ENCODE results near the gene FCER1G.
A peak's percentile ranks its signal among the peaks of the same experiment; 100 is the strongest.

Gene FCER1G

DNA sequence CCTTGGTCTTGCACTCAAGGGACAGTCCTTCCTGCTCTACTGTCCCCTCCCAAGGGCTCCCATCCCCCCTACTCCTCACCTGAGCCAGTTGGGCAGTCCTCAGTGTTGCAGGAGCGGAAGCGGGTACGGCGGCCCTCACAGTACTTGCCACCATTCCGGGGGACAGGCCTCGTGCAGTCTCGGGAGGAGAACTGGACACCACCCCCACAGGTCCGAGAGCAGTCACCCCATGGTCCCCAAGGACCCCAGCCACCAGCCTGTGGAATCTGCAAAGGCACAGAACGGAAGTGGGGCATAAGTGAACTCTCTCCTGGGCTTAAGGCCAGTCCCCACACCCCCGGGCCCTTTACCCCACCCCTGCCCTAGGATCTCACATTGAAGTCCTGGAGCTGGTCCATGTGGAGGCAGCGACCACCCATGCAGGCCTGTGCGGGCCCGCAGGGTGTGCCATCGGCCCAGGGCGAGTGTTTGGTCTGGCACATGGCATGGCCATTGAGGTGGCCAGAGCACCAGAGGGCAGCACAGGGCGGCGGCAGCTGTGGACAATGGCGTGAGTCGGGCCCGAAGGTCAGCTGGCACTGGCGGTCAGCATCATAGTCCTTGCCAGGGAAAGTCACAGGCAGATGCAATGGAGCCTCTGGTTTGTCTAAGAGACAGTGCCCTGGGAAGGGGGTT is 21.4 kb upstream of the FCER1G start:
- no peak for TF ChIP-seq GATA3 (IDR thresholded peaks at IDR 0.05; ENCODE audit: low read depth, low read length)
- TF ChIP-seq GATA2 (IDR thresholded peaks at IDR 0.05; ENCODE audit: low read depth, low read length), result no peak

DNA sequence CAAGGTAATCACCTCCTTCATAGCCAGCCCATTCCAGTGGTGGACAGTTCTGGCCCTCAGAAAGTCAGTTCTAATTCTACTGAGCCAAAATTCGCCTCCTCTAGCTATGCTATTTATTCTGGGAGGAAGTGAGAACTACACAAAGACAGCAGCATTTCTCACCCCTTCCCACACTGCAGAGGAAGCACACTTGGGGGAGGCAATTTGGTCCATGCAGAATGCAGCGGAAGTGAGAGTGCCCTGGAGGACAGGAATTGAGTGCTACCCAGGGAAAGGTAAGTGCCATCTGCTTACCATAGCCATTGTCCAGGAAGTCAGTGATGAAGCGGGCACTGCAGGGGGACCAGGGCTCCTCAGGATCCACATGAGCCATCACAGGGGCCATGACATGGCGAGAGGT is 19.9 kb upstream of the FCER1G start:
- no peak for TF ChIP-seq GATA3 (IDR thresholded peaks at IDR 0.05; ENCODE audit: low read depth, low read length)
- TF ChIP-seq GATA2 (IDR thresholded peaks at IDR 0.05; ENCODE audit: low read depth, low read length), result no peak

DNA sequence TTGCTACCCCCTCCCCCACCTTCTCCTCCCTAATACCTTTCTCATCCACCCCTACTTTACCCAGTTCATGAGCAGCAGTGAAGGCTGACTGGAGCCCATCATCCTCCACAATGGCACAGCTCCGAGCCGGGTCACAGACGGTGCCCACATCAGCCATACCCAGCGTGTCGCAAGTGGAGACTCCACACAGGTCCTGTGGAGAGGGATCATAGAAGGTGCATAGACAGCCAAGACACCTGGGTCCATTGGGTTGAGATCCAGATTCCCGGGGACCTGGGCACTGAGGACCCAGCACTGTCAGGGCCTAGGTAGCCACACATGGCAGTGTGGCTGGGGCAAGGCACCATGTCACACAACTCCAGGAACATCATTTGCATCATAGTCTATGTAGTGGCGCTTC is 19.0 kb upstream of the FCER1G start:
- TF ChIP-seq GATA3 (IDR thresholded peaks at IDR 0.05; ENCODE audit: low read depth, low read length), result no peak
- TF ChIP-seq GATA2 (IDR thresholded peaks at IDR 0.05; ENCODE audit: low read depth, low read length), result no peak

DNA sequence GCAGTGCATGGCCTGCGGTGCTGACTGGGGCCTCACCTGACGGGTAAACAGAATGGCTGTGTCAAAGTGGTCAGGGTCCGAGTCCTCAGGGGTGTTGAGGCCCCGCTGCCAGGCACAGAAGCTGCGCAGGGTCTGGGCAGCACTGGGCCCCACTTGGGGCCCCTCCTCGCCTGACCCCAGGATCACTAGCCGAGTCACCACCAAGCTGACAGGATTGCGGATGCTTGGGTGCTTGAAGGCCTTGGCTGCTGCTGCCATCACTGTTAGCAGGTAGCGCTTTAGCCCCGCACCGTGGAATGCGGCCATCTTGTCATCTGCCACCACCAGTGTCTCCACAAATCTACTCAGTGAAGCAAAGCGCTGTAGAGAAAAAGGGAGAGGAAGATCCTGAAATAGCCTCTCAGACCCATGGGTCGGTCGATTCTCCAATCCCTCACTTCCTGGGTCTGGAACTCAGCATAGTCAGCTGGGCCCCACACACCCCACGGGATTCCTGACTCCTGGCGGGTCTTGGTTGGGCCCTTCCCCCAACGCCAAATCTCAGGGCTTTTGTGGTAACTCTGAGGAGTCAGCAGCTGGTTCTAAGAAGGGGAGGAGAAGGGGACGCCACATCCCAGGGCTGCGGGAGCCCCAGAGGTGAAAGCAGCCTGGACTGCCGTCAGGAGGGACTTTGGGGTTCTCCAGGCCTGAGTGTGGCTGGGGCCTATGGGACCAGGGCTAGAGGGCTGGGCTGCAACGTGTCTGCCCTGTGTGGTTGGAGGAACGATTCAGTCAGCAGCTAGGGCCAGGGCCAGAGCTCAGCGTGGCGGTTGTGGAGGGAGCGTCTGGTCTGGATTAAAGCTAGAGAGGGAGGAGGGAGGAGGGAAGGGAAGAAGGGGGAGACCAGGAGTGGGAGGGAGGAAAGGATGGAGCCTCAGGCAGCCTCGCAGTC is 18.3 kb upstream of the FCER1G start:
- no peak for TF ChIP-seq GATA3 (IDR thresholded peaks at IDR 0.05; ENCODE audit: low read depth, low read length)
- no peak for TF ChIP-seq GATA2 (IDR thresholded peaks at IDR 0.05; ENCODE audit: low read depth, low read length)

DNA sequence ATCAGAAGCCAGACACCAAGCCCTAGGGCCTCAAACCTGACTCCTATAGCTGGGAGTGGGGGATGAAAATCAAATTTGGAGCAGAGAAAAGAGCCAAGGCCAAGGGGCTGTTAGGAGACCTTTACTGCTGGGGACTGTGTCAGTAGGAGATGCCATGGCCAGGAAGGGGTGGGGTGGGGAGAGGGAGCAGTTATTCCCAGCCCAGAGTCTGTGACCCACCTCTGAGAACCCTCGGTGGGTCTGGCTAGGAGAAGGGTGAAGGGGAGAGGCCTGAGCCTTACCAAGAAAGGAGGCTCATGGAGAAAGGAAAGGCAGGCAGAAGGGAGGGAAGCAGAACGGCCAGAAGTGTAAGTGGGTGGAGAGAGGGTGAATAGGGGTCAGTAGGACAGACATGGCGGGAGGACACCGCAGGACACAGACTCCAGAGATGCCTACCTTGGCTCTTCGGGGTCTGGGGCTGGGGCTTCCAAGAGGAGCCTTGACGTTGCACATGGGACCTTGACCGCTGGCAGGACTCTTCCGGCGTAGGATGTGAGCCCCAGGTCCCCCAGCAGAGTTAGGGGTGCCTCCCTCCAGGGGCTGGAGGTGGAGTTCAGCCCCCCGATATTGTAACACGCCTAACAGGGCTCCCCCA is 17.4 kb upstream of the FCER1G start:
- TF ChIP-seq GATA2 (IDR thresholded peaks at IDR 0.05; ENCODE audit: low read depth, low read length), result no peak
- TF ChIP-seq GATA3 (IDR thresholded peaks at IDR 0.05; ENCODE audit: low read depth, low read length), result no peak

DNA sequence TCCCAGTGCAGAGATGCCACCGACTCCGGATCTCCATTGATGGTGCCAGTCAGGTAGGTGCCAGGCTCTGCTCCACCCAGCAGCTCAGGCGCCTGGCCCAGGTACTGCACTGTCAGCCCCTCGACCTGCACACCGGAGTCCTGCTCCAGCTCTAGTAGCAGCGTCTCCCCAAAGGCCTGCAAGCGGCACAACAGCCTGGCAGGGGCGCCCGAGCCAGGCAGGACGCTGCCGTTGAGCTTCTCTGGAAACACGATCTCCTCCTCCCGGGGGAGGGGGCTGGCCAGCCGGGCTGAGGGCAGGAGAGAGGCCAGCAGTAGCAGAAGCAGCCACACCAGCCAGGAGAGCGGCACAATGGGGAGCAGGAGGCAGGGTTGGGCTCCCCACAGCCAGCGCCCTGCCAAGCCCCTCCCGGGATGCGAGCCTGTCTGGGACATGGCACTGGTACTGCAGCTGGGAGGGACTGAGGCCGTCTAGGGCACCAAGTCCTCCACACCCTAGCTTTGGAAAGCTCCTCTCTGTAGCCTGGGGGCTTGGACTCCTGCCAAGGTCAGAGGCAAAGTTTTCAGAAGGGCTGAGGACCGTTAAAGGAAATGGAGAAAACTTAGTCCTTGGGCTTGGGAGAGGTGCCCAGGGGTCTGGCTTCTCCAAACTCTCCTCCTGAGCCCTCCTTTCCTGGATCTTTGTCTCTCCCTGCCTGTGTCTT is 16.8 kb upstream of the FCER1G start:
- TF ChIP-seq GATA3 (IDR thresholded peaks at IDR 0.05; ENCODE audit: low read depth, low read length) (no peak), GATA2 (IDR thresholded peaks at IDR 0.05; ENCODE audit: low read depth, low read length) (no peak)

DNA sequence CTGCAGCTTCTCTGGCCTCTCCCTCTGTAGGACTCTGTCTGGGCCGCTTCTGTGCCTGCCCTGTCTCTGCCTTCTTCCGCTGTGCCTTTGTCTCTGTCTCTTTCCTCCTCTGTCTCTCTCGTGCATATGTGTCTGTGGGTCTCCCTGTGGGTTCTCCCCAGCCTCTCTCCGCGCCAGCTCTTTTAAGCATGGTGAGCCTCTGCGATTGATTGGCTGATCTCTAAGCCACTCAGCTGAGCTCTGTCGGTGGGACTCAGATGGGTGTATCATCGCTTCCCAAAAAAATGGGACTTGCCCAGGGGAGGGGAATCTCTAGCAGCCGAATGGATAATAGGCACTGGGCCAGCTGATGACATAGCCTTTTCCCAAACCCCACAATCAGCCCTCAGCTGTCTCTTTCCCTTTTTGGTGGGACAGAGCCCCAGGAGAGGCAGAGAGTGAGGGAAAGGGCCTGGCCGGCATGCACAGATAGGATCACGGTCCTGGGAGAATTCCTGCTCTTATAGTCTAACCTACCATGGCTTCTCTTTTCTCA is 16.1 kb upstream of the FCER1G start, which contains the start of gene ADAMTS4:
ADAMTS4 (minus strand) TSS at position 158 of the 535 bp plus-strand sequence. CDS start 427 bp downstream, outside the sequence.
- TF ChIP-seq GATA3 (IDR thresholded peaks at IDR 0.05; ENCODE audit: low read depth, low read length), result no peak
- TF ChIP-seq GATA2 (IDR thresholded peaks at IDR 0.05; ENCODE audit: low read depth, low read length), result no peak

DNA sequence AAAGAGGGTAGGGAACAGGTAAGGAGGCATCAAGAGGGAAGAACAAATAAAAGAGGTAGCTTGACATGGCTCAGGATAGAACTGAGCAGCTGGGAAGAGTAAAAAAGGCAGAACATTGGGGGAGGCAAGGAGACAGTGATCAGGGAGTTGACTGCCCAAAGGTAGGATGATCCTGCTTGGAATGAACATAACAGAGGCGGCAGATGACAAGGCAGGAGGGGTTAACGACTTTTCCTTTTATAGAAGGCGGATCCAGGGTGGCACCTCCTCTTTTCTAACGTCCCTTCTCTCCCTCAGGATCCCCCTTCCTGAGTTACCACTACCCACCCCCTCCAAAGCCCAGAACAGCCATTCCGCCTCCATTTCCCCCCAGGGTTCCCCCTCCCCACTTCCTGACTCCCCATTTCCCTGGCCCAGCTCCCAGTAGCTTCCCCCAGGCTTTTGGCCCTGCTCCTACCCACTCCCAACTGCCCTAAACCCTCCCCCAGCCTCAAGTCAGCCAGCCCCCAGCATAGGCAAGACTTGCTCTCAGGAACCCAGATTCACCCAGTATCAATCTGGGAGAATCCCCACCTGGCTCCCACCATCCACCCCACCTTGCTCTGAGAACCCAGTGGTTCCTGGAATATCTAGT is 15.5 kb upstream of the FCER1G start:
- TF ChIP-seq GATA2 (IDR thresholded peaks at IDR 0.05; ENCODE audit: low read depth, low read length), result no peak
- TF ChIP-seq GATA3 (IDR thresholded peaks at IDR 0.05; ENCODE audit: low read depth, low read length), result no peak

DNA sequence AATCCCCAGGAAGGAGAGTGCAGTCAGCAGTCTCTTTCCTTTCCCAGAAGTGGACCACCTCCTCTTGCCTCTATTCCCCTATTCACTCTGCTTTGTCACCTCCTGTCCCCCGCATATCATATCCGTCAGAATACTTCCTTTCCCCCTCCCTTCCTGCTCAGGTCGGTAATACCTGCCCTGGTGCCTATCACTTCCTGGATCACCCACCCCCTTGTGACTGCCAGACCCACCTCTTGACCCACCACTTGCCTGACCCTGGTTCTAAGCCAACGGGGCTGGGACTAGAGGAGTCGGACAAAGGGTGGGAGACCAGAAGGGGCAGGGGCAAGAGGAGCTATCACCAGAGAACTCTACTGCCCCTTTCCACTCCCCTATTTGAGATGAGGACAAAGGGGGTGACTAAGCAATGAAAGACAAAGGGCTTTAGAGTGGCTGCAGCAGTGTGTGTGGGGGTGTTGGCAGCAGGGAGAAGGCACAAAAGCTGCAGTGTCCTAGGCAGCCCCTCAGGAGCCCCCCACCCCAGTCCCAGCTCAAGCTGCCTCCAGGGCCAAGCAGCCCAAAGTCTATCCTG is 14.6 kb upstream of the FCER1G start:
- TF ChIP-seq GATA2 (IDR thresholded peaks at IDR 0.05; ENCODE audit: low read depth, low read length), result no peak
- TF ChIP-seq GATA3 (IDR thresholded peaks at IDR 0.05; ENCODE audit: low read depth, low read length), result no peak

DNA sequence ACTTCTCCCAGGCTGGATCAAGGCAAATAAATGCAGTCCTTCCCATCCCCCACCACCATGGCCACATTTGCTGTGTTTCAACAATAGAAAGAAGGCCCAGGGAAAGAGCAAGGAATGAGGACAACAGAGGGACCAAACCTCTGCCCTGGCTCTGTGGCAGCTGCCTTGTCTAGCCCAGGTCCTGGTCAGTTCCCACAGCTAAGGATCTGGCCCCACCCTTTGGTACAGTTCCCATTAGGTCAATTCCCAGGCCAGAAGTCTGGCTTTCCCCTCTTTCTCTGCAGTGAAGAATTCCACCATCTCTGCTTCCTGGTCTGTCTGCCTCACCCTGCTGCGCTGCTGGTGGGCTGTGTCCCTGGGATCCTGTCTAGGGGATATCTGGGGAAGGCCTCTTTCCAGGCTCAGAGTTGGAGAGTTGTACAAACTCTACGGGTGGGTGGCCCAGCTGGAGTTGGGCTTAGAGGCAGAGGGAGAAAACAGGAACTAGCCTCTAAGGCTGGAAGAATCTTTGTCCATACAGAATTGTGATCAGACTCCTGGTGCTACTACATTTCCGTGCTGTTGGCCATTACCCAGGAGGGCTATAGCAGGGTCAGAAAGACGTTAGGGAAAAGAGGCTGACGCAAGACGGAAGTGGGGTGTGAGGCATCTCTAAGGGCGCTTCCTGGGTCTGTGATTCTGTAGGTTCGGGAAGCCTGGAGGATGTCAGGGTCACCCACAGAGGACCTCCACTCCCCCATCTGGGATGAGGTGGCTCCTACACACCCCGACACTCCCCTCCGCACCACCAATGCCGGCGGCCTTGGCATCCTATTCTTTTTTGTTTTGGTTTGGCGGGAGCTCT is 13.9 kb upstream of the FCER1G start:
- TF ChIP-seq GATA3 (IDR thresholded peaks at IDR 0.05; ENCODE audit: low read depth, low read length) (no peak), GATA2 (IDR thresholded peaks at IDR 0.05; ENCODE audit: low read depth, low read length) (no peak)

DNA sequence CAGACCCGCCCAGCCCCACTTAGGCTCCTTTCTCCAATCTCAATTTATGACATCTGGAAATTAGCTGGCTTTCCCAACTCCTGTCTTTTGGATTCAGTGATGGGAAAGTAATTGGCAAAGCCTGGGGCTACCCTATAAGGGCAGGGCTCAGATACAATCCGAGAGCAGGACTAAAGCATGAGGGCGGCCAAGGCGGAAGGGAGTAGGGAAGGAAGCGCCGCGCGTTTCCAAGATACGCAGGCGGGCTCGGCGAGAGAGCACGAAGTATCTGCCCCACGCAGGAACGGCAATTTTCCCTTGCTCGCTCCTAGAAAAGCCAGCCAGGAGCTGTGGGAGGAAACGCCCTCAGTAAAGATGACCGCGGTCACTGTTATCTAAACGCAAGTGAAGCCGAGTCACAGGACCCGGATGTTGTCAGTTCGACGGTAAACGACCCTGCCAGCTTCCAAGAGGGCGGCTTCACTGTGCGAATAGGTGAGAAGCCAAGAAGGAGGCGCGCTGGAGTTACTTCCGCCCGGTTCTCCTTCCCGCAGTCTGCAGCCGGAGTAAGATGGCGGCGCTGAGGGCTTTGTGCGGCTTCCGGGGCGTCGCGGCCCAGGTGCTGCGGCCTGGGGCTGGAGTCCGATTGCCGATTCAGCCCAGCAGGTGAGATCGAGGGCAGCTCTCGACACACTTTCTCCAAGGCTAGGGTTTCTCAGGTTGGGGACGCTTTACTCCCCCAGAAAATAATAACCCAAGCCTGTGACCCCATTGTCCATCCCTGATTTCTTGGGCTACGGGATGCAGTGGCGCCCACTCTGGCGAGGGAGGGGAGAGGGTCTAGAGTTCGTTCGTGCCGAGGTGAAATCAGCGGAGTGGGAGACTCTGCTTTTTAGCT is 13.0 kb upstream of the FCER1G start, which contains the start of gene NDUFS2:
NDUFS2 (plus strand) TSS at position 532 of the 877 bp plus-strand sequence; CDS start at position 551, 19 bp downstream.
- TF ChIP-seq GATA3 (IDR thresholded peaks at IDR 0.05; ENCODE audit: low read depth, low read length) (no peak), GATA2 (IDR thresholded peaks at IDR 0.05; ENCODE audit: low read depth, low read length) (peak; percentile 22; the same call in 1 of the 2 replicates)
